GM18867 (cell line): ENCODE measurements around the gene IL20RA.
"Not testable (repeated sequence)": the region's sequence is repeated elsewhere in the genome, so short reads cannot be mapped to it uniquely, and the experiment has no call there.

Source experiments
- ATAC-seq: cut with Tn5 transposase; IDR thresholded peaks from one replicate; pipeline ENCODE4 v1.9.1; 2021; ENCODE audit warnings: mild to moderate bottlenecking, moderate library complexity; ENCODE audit not compliant: unreplicated experiment

Gene IL20RA, protein sequence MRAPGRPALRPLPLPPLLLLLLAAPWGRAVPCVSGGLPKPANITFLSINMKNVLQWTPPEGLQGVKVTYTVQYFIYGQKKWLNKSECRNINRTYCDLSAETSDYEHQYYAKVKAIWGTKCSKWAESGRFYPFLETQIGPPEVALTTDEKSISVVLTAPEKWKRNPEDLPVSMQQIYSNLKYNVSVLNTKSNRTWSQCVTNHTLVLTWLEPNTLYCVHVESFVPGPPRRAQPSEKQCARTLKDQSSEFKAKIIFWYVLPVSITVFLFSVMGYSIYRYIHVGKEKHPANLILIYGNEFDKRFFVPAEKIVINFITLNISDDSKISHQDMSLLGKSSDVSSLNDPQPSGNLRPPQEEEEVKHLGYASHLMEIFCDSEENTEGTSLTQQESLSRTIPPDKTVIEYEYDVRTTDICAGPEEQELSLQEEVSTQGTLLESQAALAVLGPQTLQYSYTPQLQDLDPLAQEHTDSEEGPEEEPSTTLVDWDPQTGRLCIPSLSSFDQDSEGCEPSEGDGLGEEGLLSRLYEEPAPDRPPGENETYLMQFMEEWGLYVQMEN

DNA sequence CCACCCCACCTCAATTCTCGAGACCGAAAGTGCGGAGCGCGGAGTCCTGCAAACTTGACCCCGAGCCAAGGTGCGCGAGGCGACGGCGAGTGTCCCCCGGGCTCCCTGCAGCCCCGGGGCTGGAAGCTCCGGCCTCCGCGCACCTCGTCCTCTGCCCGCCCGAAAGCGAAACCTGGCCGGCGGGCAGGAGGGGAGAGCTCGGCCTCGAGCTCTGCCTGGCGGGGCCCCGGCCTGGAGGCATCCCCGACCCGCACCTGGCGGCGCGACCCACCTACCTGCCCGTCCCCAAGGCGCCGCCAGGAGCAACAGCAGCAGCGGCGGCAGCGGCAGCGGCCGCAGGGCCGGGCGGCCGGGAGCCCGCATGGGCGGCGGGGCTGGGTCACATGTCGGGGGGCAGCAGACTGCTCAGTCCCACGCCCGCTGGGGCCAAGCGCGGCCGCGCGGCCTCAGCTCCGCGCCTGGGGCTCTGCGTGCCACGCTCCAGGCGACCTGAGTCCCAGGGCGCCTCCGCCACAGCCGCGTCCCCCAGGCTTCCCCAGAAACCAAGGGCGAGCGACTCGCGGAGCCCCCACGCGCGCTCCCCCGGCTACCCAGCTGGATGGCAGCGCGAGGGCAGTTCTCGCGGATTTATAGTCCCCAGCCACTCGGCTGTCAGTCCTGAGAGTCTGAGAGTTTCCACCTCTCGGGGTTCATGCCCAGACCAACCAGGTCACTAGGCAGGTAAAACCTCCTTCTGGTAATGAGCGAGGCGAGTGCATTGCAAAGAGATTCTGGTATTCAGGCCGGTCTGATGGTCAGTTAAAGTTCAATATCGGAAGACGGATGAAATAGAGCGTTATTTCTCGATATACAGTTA lies at the start of gene IL20RA:
TSS of gene IL20RA (minus strand) at position 600 of the 856 bp plus-strand sequence. CDS start at position 363, 237 bp downstream.
- ATAC-seq: peak; percentile 55

DNA sequence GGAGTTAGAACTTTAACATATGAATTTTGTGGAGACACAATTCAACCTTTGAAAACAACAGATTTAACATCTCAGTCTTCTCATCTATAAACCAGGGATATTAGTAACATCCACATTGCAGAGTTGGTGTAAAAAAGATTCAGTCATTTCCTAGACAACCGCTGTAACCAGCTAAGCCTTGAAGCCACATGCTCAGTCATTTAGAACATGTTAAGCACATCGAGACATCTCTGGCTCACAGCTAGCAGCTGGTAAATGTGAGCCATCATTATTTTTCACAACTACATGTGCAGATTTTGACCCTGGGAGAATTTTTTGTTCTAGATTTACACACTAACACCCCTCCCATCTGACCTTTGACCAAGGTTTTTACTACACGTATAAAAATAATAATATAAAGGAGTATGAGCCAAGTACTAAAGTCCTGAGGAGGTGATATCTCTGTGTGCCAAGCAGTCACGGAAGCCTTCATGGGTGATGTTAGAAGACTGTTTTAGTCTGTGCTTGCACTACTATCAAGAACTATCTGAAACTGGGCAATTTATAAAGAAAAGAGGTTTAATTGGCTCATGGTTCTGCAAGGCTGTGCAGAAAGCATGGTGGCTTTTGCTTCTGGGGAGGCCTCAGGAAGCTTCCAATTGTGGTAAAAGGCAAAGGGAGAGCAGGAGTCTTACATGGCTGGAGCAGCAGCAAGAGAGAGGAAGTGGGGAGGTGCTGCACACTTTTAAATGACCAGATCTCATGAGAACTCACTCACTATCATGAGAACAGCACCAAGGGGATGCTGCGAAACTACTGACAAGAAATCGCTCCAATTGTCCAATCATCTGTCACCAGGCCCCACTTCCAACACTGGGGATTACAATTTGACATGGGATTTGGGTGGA lies 48.7 kb upstream of the IL20RA start:
- ATAC-seq: no peak

DNA sequence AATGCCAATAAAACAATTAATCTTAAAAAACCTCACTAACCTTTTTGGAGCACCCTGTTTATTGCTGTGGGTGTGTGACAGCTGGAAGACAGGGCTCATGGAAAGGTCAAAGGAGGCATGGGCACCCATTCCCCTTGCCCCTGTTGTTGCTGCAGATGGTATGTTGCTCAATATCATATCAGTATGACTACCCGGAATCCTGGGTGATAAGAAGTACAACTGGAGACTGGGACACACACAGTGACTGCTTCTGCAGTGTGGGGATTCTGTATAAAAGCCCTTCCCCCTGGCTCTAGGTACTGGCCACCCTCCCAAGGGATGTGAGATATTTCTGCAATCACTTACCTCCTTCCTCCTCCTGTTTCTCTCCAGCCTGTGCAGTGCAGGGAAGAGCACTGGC lies 47.3 kb upstream of the IL20RA start:
- no peak for ATAC-seq

DNA sequence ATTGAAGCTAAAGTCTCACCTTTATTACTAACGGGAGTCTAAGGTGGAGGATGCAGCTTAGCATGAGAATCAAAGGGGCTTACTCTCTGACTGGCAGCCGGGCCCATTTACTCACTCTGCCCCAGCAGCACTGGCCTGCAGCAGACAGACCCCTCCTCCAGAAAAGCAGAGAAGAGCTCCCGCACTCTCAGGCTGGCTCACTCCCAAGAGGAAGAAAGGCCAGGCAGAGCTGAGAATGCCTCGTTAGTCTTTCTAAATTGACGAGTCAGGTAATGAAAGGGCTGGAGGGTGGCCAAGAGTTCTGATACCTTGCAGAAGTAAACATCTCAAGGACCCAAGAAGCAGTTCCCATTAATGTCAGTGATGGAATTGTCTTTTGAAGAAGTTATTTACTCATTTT lies 44.5 kb upstream of the IL20RA start:
- ATAC-seq: no peak

DNA sequence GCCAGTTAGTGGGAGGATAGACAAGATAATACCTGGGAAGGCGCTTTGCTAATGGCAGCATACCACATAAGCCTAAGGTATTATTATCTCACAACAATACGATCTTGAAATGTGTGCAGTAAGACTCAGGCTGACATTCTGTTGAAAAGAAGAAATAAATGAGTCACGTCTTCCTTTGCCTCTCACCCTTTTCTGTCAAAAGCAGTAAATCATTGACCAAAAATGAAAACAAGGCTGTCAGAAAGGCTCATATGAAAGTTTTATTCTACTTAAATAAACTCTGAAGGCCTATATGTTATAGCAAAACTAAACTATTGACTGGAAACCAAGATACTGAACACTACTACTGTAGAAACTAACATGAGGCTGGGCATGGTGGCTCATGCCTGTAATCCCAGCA lies 43.1 kb upstream of the IL20RA start:
- peak; percentile 56 for ATAC-seq

DNA sequence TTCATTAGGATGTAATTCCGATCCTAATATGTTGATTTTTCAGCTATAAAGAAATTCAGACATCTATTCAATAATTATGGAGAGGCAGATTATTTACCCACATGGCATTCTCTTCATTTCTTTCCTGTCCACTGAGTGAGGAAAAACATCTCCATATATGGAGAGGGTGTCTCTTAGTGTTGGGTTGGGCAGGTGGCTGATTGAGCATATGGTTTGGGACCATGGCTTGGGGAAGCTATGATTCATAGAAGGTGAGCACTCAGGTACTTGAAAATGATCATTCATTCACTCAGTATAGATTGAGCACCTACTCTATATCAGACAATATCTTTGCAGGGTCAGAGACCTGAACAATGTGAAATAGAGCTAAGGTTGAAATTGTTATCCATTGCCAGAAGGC lies 41.3 kb upstream of the IL20RA start:
- no peak for ATAC-seq

DNA sequence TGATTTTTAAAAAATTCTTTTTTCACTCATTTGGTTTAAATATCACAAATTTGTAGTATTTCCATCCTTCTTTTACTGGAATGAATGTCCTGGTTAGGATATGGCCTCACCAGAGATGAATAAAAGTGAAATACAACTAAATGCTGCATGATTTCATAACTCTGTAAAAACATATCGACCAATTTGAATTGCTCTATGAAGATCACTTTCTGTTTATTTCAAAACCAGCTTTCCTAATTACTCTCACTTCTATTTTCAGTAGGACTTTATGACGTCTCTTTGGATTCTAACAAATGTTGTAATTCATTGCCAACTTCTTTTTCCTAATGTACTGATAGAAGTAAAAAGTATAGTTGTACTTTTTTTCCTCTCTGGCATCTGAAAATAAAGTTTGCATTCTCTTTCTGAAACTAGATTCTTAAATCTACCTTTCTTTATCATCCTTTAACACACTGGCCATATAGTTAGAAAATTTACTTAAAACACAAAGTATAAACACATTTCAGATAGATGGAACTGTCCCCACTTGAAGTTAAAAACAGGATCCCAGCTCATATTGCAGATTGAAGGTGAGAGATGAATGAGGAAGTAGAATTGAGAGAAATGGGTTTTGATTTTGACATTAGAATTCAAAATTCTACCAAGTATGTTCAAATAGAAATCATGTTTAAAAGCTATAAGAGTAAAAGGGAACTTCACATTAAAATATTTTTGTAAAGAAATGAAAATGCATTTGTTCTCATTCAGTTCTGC lies 40.3 kb upstream of the IL20RA start:
- ATAC-seq: no peak

DNA sequence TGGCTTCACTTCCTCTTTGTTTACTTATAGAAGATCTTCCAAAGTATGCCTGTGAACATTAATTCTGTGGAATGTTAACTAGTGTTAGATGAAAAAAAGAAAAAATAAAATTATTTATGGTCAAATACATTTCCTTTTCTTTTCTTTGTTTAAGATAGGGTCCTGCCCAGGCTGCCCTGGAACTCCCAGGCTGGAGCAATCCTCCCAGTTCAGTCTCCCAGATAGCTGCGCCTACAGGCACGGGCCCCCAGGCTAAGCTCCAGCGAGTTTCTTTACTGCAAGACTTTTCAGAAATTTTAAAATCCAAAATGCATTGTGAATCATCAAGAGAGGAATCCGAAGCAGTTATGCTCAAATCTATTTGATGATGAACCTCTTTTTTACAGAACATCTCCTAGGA lies 39.3 kb upstream of the IL20RA start:
- no peak for ATAC-seq

DNA sequence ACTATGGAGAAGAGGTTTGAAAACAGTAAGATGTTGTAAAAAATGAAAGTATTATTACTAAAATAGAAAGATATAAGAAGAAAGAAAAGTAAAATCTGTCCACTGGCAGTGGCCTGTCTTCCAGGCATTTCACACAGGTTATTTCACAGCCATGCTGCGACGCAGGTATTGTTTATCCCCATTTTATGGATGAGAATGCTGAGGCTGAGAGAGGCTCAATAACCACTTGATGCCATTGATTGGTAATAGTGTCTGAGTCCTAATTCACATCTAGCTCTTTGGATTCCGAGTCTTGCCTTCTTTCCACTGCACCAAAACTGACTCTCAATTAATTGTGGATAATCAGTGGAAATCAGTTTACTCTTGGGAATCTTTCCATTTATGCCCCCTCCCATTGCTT lies 37.2 kb upstream of the IL20RA start:
- no peak for ATAC-seq

DNA sequence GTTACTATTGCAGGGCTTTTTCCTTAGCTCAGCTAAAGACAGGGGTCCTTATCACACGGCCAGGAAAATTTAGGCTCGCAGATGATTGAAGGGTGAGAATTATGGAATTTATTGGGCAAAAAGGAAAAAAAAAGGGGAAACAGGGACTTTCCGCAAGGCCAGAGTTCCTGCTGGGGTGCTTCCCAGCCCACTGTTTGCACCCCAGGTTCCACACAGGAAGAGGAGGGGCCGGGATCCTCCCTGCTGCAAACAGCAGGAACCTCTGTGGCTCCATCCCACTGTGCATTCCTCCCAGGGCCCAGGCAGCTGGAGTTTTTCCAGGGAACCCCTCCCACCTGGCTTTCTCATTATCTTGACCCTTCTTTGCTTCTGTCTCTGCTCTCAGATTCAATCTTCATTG lies 35.9 kb upstream of the IL20RA start:
- ATAC-seq: no peak

DNA sequence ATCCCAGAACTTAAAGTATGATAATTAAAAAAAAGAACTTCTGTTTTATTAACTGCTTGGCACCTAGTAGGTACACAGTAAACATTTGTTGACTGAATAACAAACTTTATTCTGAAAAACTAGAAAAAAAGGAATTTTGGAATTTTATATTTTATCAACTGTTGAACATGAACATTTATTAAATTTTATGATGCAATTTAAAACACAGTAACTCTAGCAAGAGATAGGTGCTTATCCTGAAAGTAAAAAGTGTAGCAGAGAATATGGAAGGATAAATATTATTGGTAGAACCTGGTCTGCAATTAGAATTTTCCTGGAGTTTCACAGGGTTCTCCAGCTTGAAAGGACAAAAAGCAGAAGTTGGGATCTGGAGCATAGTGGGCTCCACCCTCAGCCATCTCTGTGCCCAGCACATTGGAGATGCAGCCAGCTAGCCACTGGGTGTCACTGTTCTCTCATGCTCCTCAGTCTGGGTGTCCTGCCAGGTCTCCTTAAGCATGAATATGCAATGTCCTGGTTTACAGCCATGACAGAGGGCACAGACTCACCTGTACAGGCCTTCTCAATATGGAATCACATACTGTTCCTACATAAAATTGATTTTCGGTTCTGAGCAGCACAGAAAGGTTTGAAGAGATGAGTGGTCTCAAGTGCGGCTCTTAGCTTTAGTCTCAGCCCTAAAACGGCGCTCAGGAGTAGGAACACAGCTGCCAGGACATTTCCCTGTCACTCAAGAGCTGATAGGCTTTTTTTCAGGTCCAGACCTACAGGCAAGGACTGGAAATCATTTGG lies 31.7 kb upstream of the IL20RA start:
- peak; percentile 100 for ATAC-seq

DNA sequence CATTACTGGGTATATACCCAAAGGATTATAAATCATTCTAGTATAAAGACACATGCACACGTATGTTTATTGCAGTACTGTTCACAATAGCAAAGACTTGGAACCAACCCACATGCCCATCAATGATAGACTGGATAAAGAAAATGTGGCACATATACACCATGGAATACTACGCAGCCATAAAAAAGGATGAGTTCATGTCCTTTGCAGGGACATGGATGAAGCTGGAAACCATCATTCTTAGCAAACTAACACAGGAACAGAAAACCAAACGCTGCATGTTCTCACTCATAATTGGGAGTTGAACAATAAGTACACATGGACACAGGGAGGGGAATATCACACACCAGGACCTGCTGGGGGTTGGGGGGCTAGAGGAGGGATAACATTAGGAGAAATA lies 31.0 kb upstream of the IL20RA start:
- ATAC-seq: not testable (repeated sequence)

DNA sequence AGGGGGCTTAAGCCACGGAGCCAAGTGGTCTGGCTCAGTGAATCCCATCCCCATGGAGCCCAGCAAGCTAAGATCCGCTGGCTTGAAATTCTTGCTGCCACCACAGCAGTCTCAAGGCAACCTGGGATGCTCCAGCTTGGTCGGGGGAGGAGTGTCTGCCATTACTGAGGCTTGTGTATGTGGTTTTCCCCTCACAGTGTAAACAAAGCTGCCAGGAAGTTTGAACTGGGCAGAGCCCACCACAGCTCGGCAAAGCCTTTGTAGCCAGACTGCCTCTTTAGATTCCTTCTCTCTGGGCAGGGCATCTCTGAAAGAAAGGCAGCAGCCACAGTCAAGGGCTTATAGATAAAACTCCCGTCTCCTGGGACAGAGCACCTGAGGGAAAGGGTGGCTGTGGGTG lies 25.5 kb upstream of the IL20RA start:
- no peak for ATAC-seq

DNA sequence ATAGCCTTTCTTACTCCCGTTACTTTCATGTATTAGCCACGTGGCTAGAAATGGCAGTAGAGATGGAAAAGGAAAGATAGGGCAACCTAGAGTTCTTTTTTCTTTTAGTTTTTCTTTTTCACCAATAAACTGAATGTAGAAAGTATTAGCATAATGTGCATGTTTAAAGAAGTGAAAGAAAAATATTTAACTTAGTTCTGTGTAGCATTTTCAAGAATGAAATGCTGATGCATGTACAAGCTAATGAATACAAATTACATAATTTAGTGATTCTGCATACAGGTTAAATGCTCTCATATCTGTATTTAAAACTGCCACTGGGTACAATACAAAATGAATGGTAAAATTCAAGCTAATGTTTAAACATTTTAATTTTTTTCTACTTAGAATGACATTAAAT lies 22.6 kb upstream of the IL20RA start:
- no peak for ATAC-seq

DNA sequence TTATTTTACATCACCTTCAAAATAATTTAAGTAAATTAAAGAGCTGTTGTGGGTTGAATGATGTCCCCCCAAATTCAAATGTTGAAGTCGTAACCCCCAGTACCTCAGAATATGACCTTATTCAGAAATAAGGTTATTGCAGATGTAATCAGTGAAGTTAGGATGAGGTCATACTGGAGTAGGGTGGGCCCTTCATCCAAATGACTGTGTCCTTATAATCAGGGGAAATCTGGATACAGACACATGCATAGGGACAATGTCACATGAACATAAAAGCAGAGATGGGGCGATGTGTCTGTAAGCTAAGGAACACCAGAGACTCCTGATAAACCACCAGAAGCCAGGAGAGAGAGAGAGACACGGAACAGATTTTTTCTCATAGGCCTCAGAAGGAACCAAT lies 13.3 kb upstream of the IL20RA start:
- no peak for ATAC-seq

DNA sequence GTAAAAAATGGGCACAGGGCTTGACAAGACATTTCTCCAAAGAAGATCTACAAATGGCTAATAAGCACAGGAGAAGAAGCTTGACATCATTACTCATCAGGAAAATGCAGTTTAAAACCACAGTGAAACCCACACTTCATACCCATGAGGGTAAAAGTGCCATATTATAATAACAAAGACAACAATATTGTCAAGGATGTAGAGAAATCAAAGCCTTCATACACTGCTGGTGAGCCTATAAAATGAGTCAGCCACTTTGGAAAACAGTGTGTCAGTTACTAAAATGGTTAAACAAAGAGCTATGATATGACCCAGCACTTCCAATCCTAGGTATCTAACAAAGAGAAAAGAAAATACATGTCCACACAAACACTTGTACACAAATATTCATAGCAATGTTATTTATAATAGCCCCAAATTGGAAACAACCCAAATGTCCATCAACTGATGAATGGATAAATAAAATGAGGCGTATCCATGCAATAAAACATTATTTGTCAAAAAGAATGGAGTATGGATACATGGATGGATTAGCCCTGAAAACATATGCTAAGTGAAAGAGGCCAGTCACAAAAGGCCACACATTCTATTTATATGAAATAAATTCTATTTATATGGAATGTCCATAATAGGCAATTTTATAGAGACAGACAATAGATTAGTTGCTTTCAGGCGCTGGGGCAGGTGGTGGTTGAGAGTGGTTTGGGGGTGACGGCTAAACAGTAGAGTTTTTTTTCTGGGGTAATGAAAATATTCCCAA lies 11.5 kb upstream of the IL20RA start:
- no peak for ATAC-seq

DNA sequence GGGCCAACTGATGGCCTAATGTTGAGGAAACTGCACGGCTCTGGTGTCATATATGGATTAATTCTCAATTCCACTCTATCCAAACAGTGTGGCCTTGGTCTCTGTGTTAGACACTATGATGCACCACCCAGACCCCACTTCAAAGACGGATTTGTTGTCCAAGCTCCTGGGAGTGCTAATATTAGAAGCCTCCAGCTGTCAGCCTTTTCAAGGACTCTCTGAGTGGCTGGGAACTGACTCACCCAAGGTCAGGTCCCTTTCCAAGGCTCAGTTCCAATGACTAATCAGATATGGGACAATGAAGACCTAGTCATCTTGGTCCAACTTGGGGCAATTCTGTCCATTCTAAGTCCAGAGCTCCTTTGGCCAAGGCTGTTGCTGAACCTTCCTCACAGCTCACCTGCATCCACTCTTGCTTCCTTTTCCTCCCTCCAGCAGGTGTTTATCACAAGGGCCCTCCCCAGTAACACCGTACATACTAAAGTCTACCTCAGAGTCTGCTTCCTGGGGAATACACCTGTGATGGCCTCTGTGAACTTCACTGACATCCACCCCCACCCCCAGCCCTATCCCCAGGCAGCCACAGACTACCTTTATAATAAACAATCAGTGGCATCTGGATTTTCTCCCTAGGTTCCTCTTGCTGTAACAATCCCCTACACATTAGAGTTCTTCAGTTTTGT lies 7.2 kb upstream of the IL20RA start:
- no peak for ATAC-seq

DNA sequence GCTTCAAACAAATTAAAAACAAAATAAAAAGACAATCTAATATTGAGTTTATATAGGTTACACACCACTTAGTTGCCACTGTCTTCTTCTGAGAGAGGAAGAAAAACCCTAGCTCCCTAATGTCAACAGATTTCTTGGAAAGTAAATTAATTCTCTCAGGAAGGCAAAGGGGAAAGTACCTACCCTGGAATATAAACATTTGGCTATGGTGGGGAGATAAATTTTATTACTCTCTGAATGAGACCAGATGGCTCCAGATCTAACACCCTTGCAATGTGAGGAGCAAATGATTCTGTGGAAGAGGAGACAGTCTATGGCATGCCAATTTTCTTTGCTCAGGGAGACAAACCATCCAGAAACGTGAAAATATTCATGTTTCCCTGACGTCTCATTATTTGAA lies 4.3 kb upstream of the IL20RA start:
- ATAC-seq: no peak
